IPS DF 4.7 (cell line): ENCODE measurements around the gene PGS1.

ENCODE experiments used
- DNase-seq: peaks from one replicate; pipeline ENCODE4 v3.0.0-alpha.2; 2013; ENCODE audit warnings: low spot score; ENCODE audit errors: extremely low read depth

Gene PGS1

GRCh38 chr17:78362232-78362631 lies 16.2 kb upstream of the PGS1 start:
- no peak for DNase-seq

DNA sequence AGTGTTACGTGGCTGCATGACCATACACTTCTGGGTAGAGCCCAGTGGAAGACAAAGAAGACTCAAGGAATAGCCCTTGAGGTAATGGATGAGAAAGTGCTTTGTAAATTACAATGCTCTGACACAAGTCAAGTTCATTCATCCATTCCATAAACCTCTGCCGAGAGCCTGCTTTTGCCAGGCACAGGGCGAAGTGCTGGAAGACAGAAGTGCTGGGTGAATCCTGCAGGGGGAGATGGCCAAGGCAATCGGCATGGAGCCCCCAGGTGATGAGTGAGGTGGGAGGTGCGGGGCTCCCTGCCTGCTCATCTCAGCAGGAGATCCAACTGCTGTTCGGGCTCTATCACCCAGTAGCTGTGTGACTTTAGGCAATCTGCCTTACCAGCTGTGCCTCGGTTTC lies 15.8 kb upstream of the PGS1 start:
- DNase-seq: no peak

GRCh38 chr17:78364436-78365281 lies 13.8 kb upstream of the PGS1 start:
- no peak for DNase-seq

DNA sequence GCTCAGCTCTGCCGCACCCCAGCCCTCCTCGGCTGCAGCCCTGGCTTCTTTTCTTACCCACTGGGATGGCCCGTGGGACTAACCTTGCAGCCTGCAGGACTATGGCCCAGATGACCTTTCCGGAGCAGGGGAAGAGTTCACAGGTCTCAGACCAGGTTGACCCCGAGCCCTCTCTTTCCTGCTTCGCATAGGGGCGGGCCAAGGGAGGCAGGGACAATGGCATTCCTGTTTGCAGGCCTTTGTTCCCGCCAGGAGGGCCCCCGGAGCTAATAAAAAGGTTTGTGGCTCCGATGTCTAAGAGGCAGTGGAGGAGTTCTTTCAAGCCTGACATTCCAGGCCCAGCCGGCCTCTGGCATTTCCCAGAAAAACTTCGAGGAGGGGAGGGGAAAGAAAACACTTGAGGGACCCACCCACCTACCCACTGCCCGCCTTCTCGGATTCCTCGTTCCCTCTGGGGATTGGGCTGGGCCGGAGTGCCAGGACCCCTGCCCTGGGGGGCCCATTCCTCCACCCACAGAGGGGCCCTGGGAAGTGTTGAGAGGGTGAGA lies 12.8 kb upstream of the PGS1 start:
- no peak for DNase-seq

- DNase-seq: no peak
Observed at GRCh38 chr17:78366109-78366848, 12.2 kb upstream of the PGS1 start.

- DNase-seq: no peak
Observed at GRCh38 chr17:78367193-78367592, 11.3 kb upstream of the PGS1 start.

GRCh38 chr17:78368348-78368747 lies 10.1 kb upstream of the PGS1 start:
- DNase-seq: no peak

- no peak for DNase-seq
Observed at GRCh38 chr17:78368854-78369495, 9.5 kb upstream of the PGS1 start.

- DNase-seq: no peak
Observed at GRCh38 chr17:78369791-78370381, 8.6 kb upstream of the PGS1 start.

DNA sequence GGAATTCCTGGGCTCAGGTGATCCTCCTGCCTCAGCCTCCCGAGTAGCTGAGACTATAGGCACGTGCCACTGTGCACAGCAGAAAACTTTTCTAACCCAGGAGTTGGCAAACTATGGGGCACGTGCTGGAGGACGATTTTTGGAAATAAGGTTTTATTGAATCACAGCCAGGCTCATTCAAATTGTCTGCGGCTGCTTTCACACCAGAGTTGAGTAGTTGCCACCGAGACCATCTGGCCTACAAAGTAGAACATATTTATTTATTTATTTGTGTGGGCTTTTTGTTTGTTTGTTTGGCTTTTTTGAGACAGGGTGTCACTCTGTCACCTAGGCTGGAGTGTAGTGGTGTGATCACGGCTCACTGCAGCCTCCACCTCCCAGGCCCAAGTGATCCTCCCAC lies 7.4 kb upstream of the PGS1 start:
- no peak for DNase-seq

GRCh38 chr17:78372841-78373240 lies 5.6 kb upstream of the PGS1 start:
- DNase-seq: no peak

DNA sequence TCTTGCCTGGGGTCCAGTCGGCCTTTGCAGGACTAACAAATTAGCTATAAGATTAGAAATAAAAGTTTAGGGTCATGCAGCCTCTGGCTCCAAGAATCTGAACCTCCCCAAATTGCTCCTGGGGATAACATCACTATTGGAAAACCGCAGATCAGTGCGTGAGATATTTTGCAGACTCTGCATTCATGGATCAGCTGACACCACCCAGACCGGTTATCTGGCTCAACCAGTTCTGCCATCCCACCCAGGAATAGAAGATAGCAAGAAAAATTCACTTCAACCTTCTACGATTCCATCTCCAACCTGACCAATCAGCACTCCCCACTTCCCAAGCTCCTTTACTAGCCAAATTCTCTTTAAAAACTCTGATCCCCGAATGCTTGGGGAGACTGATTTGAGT lies 4.3 kb upstream of the PGS1 start:
- DNase-seq: no peak

- no peak for DNase-seq
Observed at GRCh38 chr17:78374631-78375274, 3.7 kb upstream of the PGS1 start.

DNA sequence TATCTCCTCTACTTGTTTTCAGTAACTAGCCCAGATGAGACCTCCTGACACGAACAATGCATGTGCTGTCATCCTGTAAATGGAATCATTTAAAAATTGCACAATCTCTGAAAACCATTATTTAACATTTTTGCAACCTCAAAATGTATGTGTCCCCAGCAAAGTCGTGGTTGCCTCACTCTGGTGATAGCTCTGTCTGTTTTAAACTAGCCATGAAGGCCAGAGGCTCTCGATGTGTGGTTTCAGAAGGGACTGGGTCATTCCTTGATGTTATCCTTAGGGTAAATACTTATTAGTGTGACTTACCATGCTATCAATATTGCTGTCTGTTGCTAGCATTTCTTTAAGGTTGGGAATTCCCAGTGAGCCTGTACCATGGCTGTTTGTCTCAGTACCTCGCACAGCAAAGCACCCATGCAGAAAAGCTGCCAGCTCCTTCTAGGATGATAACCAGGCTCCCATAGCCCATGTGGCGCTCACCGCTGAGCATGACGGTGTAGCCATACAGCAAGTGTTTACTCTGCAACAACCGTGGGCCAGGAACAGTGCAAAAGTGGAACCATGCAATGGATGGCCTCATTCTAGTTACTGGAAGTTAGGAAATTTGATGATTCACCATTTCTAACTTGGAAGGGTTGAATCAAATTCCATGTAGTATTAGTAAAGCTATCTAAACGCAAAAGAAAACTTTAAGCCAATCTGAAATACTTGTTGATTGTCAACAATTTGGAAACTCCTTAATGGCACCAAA lies 2.9 kb upstream of the PGS1 start:
- no peak for DNase-seq

DNA sequence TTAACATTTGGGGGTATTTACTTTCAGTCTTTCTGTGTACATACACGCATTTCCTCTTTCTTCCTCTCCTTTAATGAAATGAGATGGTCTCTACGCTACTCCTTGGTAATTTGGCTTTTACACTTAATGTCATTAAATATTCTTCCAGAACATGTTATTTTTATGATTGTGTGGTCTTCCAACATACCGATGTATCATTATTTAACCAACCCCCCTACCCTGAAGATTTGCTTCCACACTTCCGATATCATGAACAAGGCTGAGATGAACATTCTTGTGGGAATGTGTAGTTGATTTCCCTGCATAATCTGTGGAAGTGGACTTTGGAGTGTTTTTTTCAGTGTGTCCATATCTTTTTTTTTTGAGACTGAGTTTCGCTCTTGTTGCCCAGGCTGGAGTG lies 2.3 kb upstream of the PGS1 start:
- DNase-seq: no peak

DNA sequence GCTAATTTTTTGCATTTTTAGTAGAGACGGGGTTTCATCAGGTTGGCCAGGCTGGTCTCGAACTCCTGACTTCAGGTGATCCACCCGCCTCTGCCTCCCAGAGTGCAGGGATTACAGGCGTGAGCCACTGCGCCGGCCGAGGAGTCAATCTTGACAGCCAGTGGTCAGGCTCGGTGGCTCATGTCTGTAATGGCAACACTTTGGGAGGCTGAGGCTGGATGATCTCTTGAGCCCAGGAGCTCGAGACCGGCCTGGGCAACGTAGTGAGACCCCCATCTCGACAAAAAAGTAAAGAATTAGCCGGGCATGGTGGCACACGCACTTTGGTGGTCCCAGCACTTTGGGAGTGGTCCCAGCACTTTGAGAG lies 608 bp upstream of the PGS1 start:
- DNase-seq: no peak

DNA sequence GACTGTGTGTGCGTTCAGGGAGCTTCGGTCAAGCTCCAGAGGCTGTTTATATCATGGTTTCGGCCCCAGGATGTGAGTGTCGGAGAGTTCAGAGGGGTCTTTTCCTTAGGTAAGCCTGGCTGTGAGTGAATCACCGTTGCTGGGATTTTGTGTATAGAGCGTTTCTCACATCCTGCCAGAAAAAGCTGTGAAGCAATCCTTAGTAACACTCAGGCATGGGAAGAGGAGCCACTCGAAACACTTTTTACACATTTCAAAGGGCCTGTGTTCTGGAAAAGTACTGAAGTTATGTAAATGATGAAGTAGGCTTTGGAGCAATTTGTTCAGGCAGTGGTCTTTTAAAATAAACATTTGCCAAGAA lies 662 bp downstream of the PGS1 start:
- no peak for DNase-seq

- DNase-seq: no peak
Observed at GRCh38 chr17:78380370-78380769, 1.9 kb downstream of the PGS1 start.

DNA sequence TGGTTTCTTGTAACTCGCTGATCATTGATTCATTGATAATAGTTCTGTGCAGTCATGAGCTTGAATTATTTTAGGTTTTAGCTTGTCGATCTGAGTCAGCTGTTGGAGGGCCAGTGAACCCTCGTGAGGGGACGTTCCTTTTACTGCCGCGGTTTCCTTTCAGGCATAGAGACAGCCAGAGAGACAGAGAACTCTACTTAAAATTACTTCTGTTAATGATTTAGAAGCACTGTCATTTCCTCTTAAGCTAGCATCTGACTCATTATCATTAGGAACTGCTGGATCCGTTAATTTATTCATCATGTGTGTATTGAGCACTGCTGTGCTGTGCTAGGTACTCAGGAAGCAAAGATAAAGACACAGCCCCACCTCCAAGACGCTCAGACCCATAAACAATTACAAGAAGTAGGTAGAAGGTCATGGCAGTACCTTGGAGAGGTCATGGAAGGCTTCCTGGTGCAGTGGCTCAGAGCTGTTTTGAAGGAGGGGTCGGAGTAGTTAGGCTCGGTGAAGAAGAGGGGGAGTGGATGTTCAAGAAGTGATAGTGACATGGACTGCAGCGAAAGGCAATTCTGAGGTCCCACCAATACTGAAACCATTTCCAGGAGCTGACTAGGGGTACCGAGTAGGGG lies 3.3 kb downstream of the PGS1 start:
- no peak for DNase-seq
